SK-N-SH treated with all-trans-retinoic acid at 6 μM for 48 hours (cell line): Measurements from ENCODE around the gene PRR7.

Source experiments
- ESRRG ChIP-seq: fragments of 250-450 bp; sonication (Bioruptor Pico); IDR thresholded peaks from 2 replicates; pipeline ENCODE4 v1.6.1; 2021; ENCODE audit warnings: mild to moderate bottlenecking
- RARB ChIP-seq: fragments of 250-450 bp; sonication (Bioruptor Pico); IDR thresholded peaks from 2 replicates; pipeline ENCODE4 v1.8.0; 2021; ENCODE audit warnings: mild to moderate bottlenecking, moderate library complexity
- ZFP3 ChIP-seq: fragments of 250-450 bp; sonication (Bioruptor Pico); IDR thresholded peaks from 2 replicates; pipeline ENCODE4 v1.5.0; 2020; ENCODE audit warnings: mild to moderate bottlenecking, moderate library complexity

GRCh38 chr5:177456591-177456964 lies 10.0 kb downstream of the PRR7 start:
- TF ChIP-seq ZFP3 (CRISPR knock-in tag) (no peak), ESRRG (CRISPR knock-in tag) (no peak), RARB (CRISPR knock-in tag) (no peak)
